Right lobe of liver (tissue), 6 donors: Measurements from ENCODE around the gene POLL. TPM values are rescaled to one million over a fixed set of nuclear protein-coding genes. Genes with fewer than 3 reads are reported as not detected.
"Not testable (repeated sequence)": the region's sequence is repeated elsewhere in the genome, so short reads cannot be mapped to it uniquely, and the experiment has no call there.

Experiments used
- ATAC-seq, 4 donors: fragments of 200-7000 bp; cut with Tn5 transposase; one replicate each; pipeline ENCODE4 v1.9.1; 2020; ENCODE audit warnings: mild to moderate bottlenecking in 4 of 4, moderate library complexity in 4 of 4
- DNase-seq, 3 donors: peaks; one replicate each; pipeline ENCODE4 v3.0.0-alpha.2; 2020
- H3K27ac ChIP-seq, 3 donors: fragments of 200-600 bp; one replicate each; pipeline ENCODE4 v1.8.0; 2022
- H3K27me3 ChIP-seq, 2 donors: fragments of 200-600 bp; one replicate each; pipeline ENCODE4 v1.8.0; 2022
- H3K36me3 ChIP-seq, 4 donors: fragments of 200-600 bp; sonication (generic) in 1 of 4; one replicate each; pipeline versions ENCODE4 v1.5.1 to v1.8.0; 2017 to 2022; ENCODE audit warnings: control low read depth in 1 of 4
- H3K4me1 ChIP-seq, 4 donors: fragments of 200-600 bp; sonication (generic) in 1 of 4; one replicate each; pipeline versions ENCODE4 v1.5.1 to v1.8.0; 2017 to 2022; ENCODE audit warnings: control low read depth in 1 of 4
- H3K4me3 ChIP-seq, 3 donors: fragments of 200-600 bp; one replicate each; pipeline ENCODE4 v1.8.0; 2022
- H3K9me3 ChIP-seq, 4 donors: fragments of 200-600 bp; sonication (generic) in 1 of 4; one replicate each; pipeline versions ENCODE4 v1.5.1 to v1.8.0; 2017 to 2022; ENCODE audit warnings: control low read depth in 1 of 4
- CTCF ChIP-seq, 4 donors: fragments of 200-600 bp in 3 of 4; fragments of 450-650 bp in 1 of 4; IDR thresholded peaks; one replicate each; pipeline versions ENCODE4 v1.5.1 to v1.8.0; 2016 to 2022; ENCODE audit warnings: antibody characterized with exemption in 4 of 4, mild to moderate bottlenecking in 2 of 4
- POLR2A ChIP-seq: fragments of 450-650 bp; IDR thresholded peaks from one replicate; pipeline ENCODE4 v1.6.1; 2017; ENCODE audit warnings: antibody characterized with exemption, mild to moderate bottlenecking
- WGBS: methylation state at CpG from one replicate; pipeline ENCODE4 v1.1.6; 2018; ENCODE audit warnings: low coverage, low lambda C conversion rate; ENCODE audit not compliant: insufficient coverage; ENCODE audit errors: missing lambda C conversion rate; 5-methylcytosine and 5-hydroxymethylcytosine counted together
- intact Hi-C, 2 donors: fragments of 100-400 bp; cut with DNase I; formaldehyde crosslinking; loops; one replicate each; pipeline versions ENCODE4 v1.11.2 to v1.14.1; 2022
- total RNA-seq, 6 experiments: library from RNA; depleted of rRNA in 2 of 6; stranded (reverse); fragments of >200 nt in 2 of 6; fragmentation: NEBNext Ultra II Directional in 3 of 6; extraction: Animal tissue kit (Norgen Biotek cat#: 25700) in 3 of 6; gene quantifications; one replicate each; pipeline versions ENCODE4 v1.1.0 to v1.2.4, GENCODE V29; 2016 to 2023
- donor health status: DM: no; HTN: yes; CAD: no.
- donor health status: DM: no; HTN: no; CAD: no.
- donor health status: DM: no; HTN: no; CAD: no.
- donor health status: DM: no; HTN: yes; CAD: no.
- donor health status: DM: no; HTN: yes; CAD: no.

Gene POLL
- total RNA-seq, 6 experiments from 2014 or later: 8.4 to 15.5 (median 13.2) TPM

GRCh38 chr10:101595591-101596433 lies 7.8 kb upstream of the POLL start:
- ATAC-seq (no peak), DNase-seq (no peak)
- H3K9me3 ChIP-seq: no peaks in the 10 kb centered on the region
- TF ChIP-seq CTCF (IDR thresholded peaks at IDR 0.05) (no peak), POLR2A (no peak)
- intact Hi-C loops: loop anchor here in 1 of 2 donors (5.0 kb wide), 1 partner anchor 181 kb away; the partner anchor contains the start of gene FGF8
- H3K27me3 ChIP-seq: no peaks in the 10 kb centered on the region
- no peaks in the 10 kb centered on the region for H3K4me1 ChIP-seq
- H3K36me3 ChIP-seq: no peaks in the 10 kb centered on the region
- H3K27ac ChIP-seq: no peak overlapping the region
- 90% methylated on average over 13 of the region's 13 CpGs for WGBS
- no peak overlapping the region for H3K4me3 ChIP-seq

- peak in 3 of 4 donors; percentile 28 to 42 (median 38) for ATAC-seq
- DNase-seq, intact Hi-C loops, H3K4me1 ChIP-seq, H3K27ac ChIP-seq, H3K9me3 ChIP-seq, H3K4me3 ChIP-seq, H3K27me3 ChIP-seq, H3K36me3 ChIP-seq: not testable (repeated sequence)
- WGBS: 67% methylated on average over 2 of the region's 2 CpGs
These were observed 5.3 kb upstream of the POLL start for GRCh38 chr10:101593331-101593730.

GRCh38 chr10:101588879-101589278 lies 822 bp upstream of the POLL start:
- intact Hi-C loops: no loop called here
- Histone ChIP-seq H3K27ac (no peak overlapping the region), H3K4me3 (peak overlapping the region; percentile 69 to 99 (median 82)), H3K4me1 (peaks cover 0 to 10% (median 0%) of the 10 kb centered on the region in 4 donors), H3K27me3 (no peaks in the 10 kb centered on the region), H3K36me3 (peaks cover 0 to 6% (median 0%) of the 10 kb centered on the region in 4 donors), H3K9me3 (no peaks in the 10 kb centered on the region)
- 84% methylated on average over 5 of the region's 5 CpGs for WGBS
- no peak for TF ChIP-seq POLR2A
- no peak for TF ChIP-seq CTCF (IDR thresholded peaks at IDR 0.05)
- no peak for ATAC-seq
- no peak for DNase-seq

- Histone ChIP-seq H3K9me3 (no peaks in the 10 kb centered on the region), H3K4me3 (no peak overlapping the region), H3K36me3 (peaks cover 0 to 9% (median 0%) of the 10 kb centered on the region in 4 donors), H3K27me3 (no peaks in the 10 kb centered on the region), H3K4me1 (peaks cover 0 to 10% (median 0%) of the 10 kb centered on the region in 4 donors), H3K27ac (no peak overlapping the region)
- DNase-seq: no peak
- no peak for ATAC-seq
- WGBS: 97% methylated on average over 6 of the region's 9 CpGs
- TF ChIP-seq CTCF (IDR thresholded peaks at IDR 0.05): no peak
- intact Hi-C loops: no loop called here
These were observed 2.2 kb downstream of the POLL start for GRCh38 chr10:101585841-101586240.
